ENCODE measurements around the gene NOTUM.

Gene NOTUM

DNA sequence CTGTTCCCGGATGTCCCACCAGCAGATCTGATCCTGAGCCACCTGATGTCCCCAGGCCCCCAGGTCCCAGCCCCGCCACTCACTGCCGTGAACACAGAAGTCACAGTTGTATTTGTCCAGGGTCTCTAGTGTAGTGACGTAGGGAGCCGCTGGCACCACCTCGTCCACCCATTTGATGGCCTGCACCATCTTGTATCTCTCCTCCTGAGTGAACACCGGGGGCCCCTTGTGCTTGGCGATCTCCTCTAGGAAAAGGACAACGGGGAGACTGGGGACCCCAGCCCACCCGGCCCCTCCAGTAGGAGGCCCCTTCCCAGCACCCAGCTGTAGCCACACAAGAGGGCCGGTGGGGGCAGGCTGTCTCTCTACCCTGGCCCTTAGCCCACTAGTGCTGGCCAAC, 52.2 kb downstream of the NOTUM start:
- no peak for DNase-seq

DNA sequence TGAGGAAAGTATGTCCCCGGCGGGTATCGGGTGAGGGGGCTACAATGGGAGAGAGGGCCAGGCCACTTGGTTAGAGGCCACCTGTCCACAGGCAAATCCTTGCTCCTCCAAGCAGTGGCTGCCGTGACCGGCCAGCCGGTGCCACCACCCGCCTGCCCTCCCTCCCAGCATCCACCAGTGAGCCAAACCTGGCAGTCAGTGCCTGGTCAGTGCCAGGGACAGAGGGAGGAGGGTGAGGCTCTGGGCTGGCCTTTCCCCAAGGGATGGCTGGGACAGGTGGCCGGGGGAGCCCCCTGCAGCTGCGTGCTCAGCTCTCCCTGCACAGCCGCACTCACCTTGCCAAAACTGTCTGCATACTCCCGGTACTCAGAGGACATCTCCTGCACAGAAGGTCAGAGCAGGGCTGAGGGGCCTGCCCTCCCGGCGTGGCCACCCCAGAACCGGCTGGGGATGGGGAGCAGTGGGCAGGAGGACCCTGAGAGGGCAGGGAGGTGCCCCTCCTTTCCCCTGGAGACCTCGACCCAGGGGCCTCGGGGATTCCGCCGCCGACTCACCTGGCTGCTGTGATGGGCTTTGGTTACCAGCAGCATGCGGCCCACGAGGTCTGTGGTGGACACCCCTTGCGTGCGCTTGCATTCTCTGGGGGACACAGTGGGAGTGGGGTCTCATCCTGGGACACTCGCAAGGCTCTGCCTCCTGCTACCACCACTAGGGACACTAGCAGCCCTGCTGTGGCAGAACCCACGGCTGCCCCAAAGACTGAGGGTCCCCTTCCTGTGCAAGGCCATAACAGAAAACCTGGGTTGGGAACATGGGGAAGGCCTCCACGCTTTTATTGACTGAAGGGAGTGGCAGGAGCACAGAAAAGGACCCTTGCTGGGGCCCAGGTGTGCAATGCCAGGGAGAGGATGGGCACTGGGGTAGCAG, 53.5 kb downstream of the NOTUM start:
- no peak for DNase-seq

DNA sequence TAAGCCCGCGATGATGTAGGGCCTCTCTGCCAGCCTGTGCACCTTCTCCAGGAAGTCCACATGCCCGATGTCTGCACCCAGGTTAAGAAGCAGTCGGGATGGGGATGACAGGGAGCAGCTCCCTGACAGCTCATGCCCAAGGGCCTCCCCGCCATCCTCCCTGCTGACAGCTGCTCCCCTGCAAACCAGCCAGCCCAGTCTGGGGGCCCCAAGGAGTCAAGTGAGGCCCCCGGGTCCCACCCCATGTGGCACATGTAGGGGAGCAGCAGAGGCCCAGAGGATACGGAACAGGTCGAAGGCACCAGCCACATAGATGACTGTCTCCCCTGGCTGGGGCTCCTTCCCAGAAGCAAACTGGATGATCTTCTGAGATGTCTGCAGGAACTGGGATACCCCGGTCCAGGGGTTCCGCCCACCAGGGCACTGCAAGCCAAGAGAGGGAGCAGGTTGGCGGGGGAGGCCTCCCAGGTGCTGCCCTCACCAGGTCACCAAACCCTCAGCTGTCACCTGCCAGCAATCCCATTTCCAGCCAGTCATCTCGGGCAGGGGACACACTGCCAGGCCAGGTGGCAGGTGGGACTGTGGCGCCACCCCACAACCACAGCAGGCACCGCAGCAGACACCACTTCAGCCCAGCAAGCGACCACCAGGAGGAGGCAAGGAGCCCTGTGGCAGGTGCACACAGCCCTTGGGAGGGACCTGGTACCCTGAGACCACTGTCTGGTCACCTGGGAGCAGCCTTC, 54.3 kb downstream of the NOTUM start:
- no peak for DNase-seq

DNA sequence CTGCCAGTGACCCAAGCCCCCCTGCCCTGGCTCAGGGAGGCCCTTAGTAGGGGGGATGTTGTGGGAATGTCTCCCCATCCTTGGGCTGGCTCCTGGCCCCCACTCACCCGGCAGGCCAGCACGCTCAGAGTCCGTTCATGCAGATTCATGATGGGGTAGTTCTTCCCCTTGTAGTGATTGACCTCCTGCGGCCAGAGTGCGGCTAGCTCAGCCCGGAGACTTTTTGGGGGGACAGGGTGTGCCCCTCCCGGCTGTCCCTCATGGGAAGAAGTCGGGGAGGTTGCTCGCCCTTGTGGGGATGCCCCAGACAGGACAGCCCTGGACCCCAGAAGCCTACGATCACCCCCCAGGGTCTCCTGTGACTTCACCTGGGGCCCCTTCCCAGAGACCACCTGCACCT, 55.0 kb downstream of the NOTUM start:
- DNase-seq, result no peak

DNA sequence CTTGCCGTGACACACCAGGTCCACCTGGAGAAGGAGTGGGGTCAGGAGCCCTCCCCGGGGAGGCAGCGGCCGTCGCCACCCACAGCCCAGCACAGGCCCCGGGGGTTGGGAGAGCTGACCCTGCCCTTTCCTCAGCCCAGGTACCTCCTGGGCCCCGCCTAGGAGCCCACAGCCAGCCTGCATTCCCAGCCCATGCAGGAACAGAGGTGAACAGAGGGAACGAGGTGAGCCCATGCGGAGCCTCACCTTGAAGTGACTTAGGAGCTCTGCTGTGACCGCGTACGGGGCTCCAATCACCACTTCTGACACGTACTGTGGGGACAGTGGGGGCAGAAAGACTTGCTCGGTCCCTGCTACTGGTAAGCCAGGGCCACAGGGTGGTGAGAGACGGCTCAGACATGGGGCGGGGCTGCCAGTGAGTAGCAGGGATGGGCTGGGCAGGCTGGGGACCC, 55.5 kb downstream of the NOTUM start:
- DNase-seq, result no peak

DNA sequence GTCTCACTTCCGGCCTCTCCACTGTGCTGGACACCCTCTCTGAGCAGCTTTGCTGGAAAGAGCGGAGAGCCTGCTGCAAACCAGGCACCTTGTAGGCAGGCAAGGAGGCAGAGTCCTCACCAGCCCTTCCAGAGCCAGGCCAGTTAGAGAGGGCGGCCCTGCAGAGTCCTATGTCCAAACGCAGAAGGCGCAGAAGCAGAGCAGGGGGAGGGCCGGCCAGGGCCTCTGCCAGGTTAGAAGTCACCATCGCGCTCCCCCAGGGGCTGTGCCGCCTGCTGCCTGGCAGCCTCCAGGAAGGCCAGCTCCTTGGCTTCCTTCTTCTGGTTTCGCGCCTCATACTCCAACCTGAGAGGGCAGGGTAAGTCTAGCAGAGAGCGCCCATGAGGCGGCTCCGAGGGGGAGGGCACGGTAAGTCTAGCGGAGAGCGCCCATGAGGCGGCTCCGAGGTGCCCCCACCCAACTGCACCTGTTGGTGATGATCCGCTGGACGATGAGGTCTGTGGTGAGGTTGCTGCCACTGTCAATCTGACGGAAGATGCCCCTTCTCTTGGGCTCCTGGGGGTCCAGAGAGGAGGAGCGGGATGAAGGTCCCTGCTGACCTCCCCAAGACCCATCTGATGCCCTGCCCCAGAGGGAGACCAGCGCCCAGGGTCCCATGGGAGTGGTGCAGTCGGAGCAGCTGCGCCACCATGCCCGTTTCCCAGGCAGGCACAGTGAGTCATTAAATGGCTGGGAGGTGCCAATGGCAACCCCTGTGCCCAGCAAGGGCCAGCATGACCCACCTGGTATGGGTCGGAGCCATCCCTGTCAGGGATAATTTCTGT, 56.2 kb downstream of the NOTUM start:
- DNase-seq, result no peak

DNA sequence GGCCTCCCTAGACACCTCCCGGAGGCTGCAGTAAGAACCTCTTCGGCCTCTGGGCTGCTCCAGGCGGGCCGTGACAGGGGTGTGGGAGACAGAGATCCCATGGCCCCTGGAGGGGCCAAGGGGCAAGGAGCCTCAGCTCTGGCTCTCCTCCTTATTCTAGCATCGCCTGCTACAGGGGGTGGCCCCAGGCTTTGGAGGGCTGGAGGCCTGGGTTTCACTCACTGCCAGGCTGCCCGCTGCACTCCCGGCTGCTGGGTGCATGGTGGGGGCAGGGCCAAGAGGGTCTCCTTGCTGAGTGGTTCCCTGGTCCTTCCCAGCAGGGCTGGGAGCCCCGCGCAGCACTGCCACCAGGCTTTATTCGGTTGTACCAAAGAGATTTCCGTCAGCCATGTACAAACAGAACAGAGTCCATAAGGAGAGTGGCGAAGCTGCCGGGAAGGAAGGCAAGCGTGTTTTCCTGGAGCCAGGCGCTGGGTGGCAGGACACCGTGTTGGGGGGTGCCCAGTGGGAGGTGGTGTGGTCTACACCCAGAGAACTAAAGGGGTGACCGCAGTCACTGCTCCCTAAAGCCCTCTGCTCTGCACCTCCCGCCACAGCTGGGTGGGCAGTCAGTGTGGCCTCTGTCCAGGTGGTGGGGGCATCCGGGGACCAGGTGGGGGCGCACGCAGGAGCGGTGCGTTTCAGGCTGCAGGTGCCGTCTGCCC, 56.9 kb downstream of the NOTUM start:
- DNase-seq, result no peak

DNA sequence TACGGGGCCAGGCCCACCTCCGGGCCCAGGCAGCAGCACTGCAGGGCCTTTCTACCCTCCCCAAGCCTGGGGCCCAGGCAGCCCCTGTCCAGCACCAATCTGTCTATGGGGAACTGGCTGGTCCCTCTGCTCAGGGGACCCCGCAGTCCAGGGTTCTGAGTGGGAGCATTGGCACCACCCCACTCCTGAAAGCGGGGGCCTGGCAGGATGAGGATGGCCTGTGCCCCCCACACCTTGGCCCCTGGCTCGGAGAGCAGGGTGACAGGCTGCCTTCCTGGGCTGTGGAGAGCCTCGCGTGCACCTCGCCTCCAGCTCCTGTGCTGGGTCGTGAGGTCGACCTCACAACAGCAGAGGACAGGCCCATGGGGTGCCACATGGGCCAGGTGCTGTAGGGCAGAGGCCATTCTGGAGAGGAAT, 57.6 kb downstream of the NOTUM start:
- no peak for DNase-seq

- DNase-seq, result no peak
Observed at GRCh38 chr17:81902653-81903414, 58.2 kb downstream of the NOTUM start.

All from NCI-H446 treated with DMSO at 0.1 percent for 48 hours (cell line).